T-helper 1 cell treated with Interleukin-12 subunit alpha and Interleukin-12 subunit beta and Interleukin-4 antibody, amounts not matched to agents 30 μg/mL and 1 μg/mL, for 36 hours (primary cell): ENCODE results near the gene EXOC4.

Source experiments
- H3K27ac Mint-ChIP-seq: one replicate; pipeline ENCODE4 v1.8.0; 2021; ENCODE audit warnings: mild to moderate bottlenecking, mixed read lengths
- H3K27me3 Mint-ChIP-seq: one replicate; pipeline ENCODE4 v1.8.0; 2021; ENCODE audit warnings: low read depth, mixed read lengths
- H3K36me3 Mint-ChIP-seq: one replicate; pipeline ENCODE4 v1.8.0; 2021; ENCODE audit warnings: low read depth, mixed read lengths
- H3K4me1 Mint-ChIP-seq: one replicate; pipeline ENCODE4 v1.8.0; 2021; ENCODE audit warnings: low read depth, mixed read lengths
- H3K4me3 Mint-ChIP-seq: one replicate; pipeline ENCODE4 v1.8.0; 2021; ENCODE audit warnings: mild to moderate bottlenecking, moderate library complexity, mixed read lengths
- H3K9me3 Mint-ChIP-seq: one replicate; pipeline ENCODE4 v1.8.0; 2021; ENCODE audit warnings: mixed read lengths

EXOC4 gene

DNA sequence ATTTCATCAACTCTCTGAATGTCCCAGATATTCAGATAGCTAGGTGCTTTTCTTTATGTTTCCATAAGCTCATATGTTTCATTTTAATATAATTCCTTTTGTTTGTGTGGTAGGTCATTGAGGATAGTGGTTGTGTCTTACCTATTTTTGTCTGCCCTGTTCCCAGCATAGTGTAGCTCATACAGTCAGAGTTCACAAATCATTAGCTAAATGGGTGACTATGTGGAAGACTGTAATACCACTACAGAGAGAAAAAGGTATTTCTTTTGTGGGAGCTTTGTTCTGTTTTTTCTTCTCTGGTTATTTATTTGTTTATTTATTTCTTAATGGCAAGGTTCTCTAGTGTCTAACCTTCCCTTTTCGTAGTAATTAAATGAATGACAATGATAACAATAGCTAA is 39.8 kb downstream of the EXOC4 start:
- peaks cover 19% of the 10 kb centered on the region for H3K36me3 Mint-ChIP-seq
- H3K27ac Mint-ChIP-seq: no peak overlapping the region
- no peaks in the 10 kb centered on the region for H3K9me3 Mint-ChIP-seq

DNA sequence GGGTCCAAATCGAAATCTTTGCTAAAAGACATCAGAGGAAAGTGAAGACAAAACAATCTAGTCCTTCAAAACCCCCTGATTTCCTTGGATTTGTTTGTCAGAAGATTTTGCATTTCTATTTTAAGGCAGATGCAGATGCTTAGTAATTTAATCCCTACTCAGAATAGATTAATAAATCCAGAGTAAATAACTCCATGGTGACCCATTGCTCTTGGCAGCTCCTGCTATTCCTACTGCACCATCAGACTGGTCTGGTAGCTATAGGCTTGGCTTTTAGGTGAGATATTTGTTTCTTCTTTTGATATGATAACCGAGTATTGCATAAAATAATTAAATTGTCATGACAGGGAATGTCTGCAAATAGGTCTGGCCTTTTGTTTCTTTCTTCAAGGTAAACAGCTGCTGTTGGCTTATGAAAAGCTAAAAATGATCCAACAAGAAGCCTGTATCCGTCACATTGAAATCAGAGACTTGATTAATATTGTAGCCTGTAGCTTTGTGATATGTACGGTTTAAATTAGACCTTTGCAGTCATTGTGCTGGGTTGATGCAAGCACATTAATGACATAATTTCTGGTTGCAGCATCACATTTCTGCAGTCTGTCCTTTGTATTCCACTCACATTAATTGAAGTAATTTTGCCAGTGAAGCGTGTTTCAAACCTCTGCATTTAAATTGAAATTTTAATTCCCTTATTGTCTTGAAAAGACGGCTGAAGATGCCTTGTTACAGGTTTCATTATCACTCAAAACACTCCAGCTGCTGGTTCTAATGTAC is 40.7 kb downstream of the EXOC4 start:
- Mint-ChIP-seq H3K4me3 (no peak overlapping the region), H3K27ac (no peak overlapping the region), H3K9me3 (no peaks in the 10 kb centered on the region), H3K4me1 (no peaks in the 10 kb centered on the region), H3K27me3 (no peaks in the 10 kb centered on the region), H3K36me3 (peaks cover 14% of the 10 kb centered on the region)

More for the DNA sequence above, 39.8 kb downstream of the EXOC4 start:
- no peaks in the 10 kb centered on the region for H3K27me3 Mint-ChIP-seq
- H3K4me3 Mint-ChIP-seq: no peak overlapping the region
- H3K4me1 Mint-ChIP-seq: no peaks in the 10 kb centered on the region

DNA sequence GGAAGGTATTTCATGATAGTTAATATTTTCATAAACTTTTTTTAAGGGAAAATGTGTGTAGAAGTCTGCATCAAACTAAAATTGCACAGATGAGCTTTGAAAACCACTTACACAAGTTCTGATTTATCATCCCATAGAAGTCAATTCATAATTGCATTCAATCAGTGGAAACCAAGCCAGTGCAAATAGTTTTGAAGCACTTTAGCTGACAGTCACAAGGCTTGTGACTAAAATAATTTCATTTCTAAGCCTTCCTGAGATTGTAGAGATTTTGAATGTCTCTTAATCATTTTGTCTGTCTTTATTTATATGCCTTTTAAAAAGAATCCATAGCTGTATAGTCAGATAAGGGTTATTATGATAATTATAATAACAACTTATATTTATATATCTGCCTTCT is 41.4 kb downstream of the EXOC4 start:
- Mint-ChIP-seq H3K36me3 (peaks cover 10% of the 10 kb centered on the region), H3K4me1 (no peaks in the 10 kb centered on the region), H3K9me3 (no peaks in the 10 kb centered on the region), H3K27me3 (no peaks in the 10 kb centered on the region), H3K27ac (no peak overlapping the region), H3K4me3 (no peak overlapping the region)

DNA sequence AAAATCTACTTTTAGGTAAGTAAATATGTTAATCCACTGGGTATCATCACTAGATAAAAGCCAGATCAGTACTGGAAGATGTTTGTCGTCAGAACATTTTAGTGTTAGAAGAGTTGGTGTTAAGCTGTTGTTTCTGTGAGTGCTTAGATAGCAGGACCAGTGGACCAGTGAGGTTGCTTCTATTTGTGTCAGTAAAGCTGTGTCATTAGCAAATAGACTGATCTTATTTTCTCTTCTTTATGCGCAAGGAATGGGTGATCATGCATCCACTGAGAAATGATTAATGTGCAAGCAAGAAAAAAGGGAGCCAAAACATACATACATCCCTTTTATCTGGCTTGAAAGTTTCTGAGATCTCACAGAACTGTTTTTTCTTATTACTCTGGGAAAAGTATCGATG is 42.6 kb downstream of the EXOC4 start:
- no peaks in the 10 kb centered on the region for H3K9me3 Mint-ChIP-seq
- H3K36me3 Mint-ChIP-seq: peaks cover 9% of the 10 kb centered on the region
- H3K4me1 Mint-ChIP-seq: no peaks in the 10 kb centered on the region

DNA sequence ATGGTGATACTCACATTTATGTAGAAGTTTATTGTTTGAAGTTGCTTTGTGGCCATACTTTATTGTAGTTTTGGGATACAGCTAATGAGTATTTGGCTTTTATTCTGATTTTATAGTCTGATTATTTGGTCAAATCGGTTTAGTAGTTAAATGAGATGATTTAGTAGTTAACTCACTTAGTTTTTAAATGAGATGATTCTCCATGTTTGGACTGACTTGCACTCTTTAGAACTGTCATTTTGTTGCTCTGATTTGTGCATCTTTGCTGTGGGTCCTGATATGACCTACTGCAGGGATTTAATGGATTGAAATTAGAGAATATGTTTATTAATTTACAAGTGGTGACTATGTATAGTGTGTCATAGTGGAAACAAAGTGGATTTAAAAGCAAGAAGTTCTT is 44.2 kb downstream of the EXOC4 start:
- no peaks in the 10 kb centered on the region for H3K9me3 Mint-ChIP-seq
- H3K27ac Mint-ChIP-seq: no peak overlapping the region
- no peak overlapping the region for H3K4me3 Mint-ChIP-seq
- H3K27me3 Mint-ChIP-seq: no peaks in the 10 kb centered on the region
- peaks cover 2% of the 10 kb centered on the region for H3K36me3 Mint-ChIP-seq
- H3K4me1 Mint-ChIP-seq: no peaks in the 10 kb centered on the region

More for the DNA sequence above, 42.6 kb downstream of the EXOC4 start:
- Mint-ChIP-seq H3K4me3 (no peak overlapping the region), H3K27ac (no peak overlapping the region), H3K27me3 (no peaks in the 10 kb centered on the region)

DNA sequence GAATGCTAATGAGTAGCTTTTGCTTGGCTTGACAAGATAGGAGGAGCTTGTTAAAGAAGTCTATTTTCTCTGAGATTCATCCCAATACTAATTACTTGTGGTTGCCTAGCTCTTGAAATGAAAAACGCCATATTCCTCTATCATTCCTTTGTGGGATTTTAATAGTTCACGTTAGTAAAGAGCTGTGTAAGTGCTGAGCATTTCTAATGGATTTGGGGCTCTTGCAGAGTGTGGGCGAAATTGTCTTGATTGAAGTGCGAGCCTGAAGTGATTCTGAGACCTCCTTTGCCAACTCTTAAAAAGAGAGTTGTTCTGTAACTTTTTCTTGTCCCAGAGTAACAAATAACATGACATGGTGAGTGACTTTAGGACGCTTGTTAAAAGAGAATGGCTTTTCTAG is 45.2 kb downstream of the EXOC4 start:
- H3K27ac Mint-ChIP-seq: no peak overlapping the region
- H3K4me3 Mint-ChIP-seq: no peak overlapping the region
- no peaks in the 10 kb centered on the region for H3K4me1 Mint-ChIP-seq
- no peaks in the 10 kb centered on the region for H3K36me3 Mint-ChIP-seq
- no peaks in the 10 kb centered on the region for H3K9me3 Mint-ChIP-seq
- H3K27me3 Mint-ChIP-seq: no peaks in the 10 kb centered on the region

DNA sequence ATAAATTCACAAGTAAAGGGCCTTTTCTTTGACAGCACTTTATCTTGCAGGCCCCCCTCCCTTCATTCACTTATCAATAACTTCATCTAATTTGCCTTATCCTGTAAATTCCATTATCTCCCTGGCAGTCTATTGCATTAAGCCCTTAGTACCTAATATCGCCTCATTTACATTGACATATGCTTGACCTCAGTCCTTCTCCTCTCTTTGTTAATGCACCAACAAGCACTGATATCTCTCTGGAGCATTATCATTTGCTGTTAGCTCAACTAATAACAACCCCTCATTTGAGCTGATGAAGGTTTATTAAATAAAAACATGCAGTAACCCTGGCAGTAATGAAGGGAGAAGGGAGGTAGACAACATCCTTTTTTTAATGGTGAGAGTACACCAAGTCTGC is 46.8 kb downstream of the EXOC4 start:
- no peaks in the 10 kb centered on the region for H3K9me3 Mint-ChIP-seq
- H3K4me3 Mint-ChIP-seq: no peak overlapping the region
- no peaks in the 10 kb centered on the region for H3K27me3 Mint-ChIP-seq
- H3K36me3 Mint-ChIP-seq: no peaks in the 10 kb centered on the region
- no peaks in the 10 kb centered on the region for H3K4me1 Mint-ChIP-seq
- no peak overlapping the region for H3K27ac Mint-ChIP-seq

DNA sequence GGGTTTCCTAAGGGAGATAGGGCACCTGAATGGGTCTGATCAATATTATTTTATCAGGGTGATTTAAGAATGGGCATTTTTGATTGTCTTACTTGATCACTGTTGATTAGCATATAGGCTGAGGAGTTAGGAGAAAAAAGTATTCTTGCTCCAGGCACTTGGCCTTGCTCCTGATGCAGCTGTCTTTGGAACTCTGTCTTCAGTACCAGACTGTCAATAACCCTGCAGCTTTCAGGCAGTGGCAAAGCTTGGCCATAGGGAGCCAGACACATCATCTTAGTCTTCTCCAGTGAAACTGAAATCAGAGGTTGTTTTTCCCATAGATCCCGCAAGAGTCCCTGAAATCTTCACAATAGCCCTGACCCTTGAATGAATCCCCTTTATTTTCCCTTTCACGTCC is 47.2 kb downstream of the EXOC4 start:
- no peaks in the 10 kb centered on the region for H3K27me3 Mint-ChIP-seq
- no peaks in the 10 kb centered on the region for H3K36me3 Mint-ChIP-seq
- no peak overlapping the region for H3K27ac Mint-ChIP-seq
- H3K4me3 Mint-ChIP-seq: no peak overlapping the region
- H3K9me3 Mint-ChIP-seq: no peaks in the 10 kb centered on the region
- H3K4me1 Mint-ChIP-seq: no peaks in the 10 kb centered on the region

DNA sequence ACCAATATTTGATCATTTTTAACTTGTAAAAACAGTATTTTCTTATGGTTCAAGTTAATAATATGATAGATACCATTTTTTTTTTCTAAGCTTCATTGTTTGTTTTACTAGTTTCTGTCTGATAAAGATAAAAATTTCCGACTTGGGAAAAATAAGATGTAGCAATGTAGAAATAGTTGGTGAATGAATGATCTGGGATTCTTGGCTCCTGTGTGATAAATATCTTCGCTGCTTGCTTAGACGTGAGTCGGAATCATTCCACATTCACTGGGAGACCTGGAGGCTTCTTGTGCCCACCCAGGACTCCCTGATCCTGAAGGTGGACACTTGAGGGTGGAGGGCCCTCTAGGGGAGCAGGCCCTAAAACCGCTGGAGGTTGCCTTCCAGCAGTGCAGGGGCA is 47.9 kb downstream of the EXOC4 start:
- Mint-ChIP-seq H3K27ac (no peak overlapping the region), H3K9me3 (no peaks in the 10 kb centered on the region), H3K4me3 (no peak overlapping the region), H3K4me1 (no peaks in the 10 kb centered on the region), H3K36me3 (peaks cover 3% of the 10 kb centered on the region), H3K27me3 (no peaks in the 10 kb centered on the region)

DNA sequence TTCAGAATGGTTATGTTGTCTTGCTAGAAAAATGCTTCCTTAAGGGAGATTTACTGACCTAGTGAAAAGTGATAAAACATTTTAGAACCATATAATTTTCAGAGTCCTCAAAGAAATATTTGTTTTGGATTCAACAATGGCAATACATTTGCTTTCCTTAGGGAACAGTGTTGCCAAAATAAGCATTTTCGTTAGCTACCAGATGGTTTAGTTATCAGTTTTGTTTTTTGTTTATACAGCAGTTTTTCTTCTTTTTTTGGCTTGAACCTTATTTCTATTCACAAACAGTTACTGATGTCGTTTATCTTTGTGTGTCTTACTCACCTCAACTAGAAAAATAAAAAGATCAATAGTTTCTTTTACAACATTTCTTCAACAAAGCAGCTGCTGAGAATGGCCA is 48.6 kb downstream of the EXOC4 start:
- no peak overlapping the region for H3K27ac Mint-ChIP-seq
- H3K4me3 Mint-ChIP-seq: no peak overlapping the region
- no peaks in the 10 kb centered on the region for H3K4me1 Mint-ChIP-seq
- H3K36me3 Mint-ChIP-seq: peaks cover 7% of the 10 kb centered on the region
- no peaks in the 10 kb centered on the region for H3K27me3 Mint-ChIP-seq
- H3K9me3 Mint-ChIP-seq: no peaks in the 10 kb centered on the region

DNA sequence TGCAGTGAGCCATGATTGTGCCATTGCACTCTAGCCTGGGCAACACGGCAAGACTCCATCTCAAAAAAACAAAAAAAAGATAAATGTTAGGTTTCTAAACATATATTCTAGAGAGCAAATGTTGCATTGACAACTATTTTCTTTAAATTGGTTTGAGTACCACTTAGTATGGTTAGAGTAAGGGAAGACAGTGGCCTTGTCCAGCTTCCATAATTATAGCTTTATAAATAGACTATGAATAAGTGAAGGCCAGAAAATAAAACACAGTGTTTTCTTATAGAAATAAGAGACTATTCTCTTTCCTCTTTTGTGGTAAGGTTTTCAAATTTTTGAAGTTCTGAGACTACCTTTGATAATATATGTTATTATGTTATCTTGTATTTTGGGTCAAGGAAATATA is 50.5 kb downstream of the EXOC4 start:
- Mint-ChIP-seq H3K27ac (no peak overlapping the region), H3K27me3 (no peaks in the 10 kb centered on the region), H3K36me3 (peaks cover 22% of the 10 kb centered on the region), H3K4me1 (no peaks in the 10 kb centered on the region), H3K4me3 (no peak overlapping the region), H3K9me3 (no peaks in the 10 kb centered on the region)

DNA sequence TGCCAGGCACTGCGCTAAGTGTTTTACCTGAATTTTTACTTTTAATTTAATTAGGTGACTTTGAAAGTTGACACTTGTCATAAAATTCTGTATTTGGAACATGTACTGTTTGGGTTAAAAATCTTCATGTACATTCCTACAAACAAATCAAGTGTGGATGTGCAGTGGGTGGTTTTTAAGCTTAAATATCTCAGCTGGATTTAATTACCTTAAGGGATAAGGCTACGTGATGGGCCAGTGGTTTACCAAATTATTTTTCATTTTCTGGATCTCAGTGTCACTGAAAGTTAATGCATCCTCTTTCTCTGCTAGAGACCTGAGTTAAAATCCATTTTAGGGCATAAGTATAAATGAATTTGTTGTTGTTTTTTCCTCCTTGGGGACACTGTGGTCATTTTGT is 51.1 kb downstream of the EXOC4 start:
- Mint-ChIP-seq H3K9me3 (no peaks in the 10 kb centered on the region), H3K36me3 (peaks cover 24% of the 10 kb centered on the region), H3K4me3 (no peak overlapping the region), H3K27ac (no peak overlapping the region), H3K27me3 (no peaks in the 10 kb centered on the region), H3K4me1 (no peaks in the 10 kb centered on the region)

DNA sequence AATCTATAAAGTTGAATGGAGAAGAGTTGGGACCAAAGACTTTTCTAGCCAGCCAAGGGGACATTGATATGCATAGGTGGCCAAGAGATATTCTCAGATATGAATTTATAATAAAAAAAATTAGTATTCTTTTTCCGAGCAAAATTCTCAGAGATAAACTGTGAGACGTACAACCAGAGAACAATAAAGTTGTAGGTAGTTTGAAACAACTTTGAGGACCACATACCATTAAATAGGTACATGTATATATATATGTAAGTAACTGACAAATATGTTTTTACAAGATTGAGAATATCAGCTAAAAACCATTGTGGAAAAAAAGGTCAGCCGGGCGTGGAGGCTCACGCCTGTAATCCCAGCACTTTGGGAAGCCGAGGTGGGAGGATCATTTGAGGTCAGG is 56.5 kb downstream of the EXOC4 start:
- H3K27ac Mint-ChIP-seq: no peak overlapping the region
- no peak overlapping the region for H3K4me3 Mint-ChIP-seq
- H3K4me1 Mint-ChIP-seq: peaks cover 4% of the 10 kb centered on the region
- H3K27me3 Mint-ChIP-seq: no peaks in the 10 kb centered on the region
- no peaks in the 10 kb centered on the region for H3K9me3 Mint-ChIP-seq
- H3K36me3 Mint-ChIP-seq: peaks cover 30% of the 10 kb centered on the region

DNA sequence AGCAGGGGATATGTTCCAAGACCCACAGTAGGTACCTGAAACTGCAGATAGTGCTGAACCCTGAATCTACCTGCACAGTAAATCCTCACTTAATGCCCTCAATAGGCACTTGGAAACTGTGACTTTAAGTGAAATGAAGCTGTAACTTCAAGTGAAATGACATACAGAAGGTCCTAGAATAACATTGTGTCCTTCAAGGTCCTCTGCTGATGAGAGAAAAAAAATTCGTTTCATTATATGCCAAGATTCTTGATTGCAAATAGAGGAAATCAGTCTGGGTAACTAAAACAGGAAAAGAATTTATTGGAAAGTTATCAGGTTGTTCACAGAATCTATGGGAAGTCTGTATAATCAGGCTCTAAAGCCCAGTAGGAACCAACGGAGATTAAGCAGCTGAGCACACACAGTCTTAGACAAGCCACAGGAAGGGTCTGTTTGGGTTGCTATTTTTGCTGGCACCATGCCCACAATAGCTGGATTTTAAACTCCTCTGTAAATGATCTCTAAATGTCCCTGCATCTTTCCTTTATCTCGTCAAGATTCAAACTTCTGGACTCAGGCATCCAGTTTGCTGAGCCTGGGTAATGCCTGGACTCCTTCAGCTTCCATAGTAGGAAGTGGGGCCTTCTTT is 57.5 kb downstream of the EXOC4 start:
- H3K9me3 Mint-ChIP-seq: no peaks in the 10 kb centered on the region
- no peak overlapping the region for H3K4me3 Mint-ChIP-seq
- peaks cover 4% of the 10 kb centered on the region for H3K4me1 Mint-ChIP-seq
- H3K36me3 Mint-ChIP-seq: peaks cover 30% of the 10 kb centered on the region
- no peaks in the 10 kb centered on the region for H3K27me3 Mint-ChIP-seq
- H3K27ac Mint-ChIP-seq: no peak overlapping the region

DNA sequence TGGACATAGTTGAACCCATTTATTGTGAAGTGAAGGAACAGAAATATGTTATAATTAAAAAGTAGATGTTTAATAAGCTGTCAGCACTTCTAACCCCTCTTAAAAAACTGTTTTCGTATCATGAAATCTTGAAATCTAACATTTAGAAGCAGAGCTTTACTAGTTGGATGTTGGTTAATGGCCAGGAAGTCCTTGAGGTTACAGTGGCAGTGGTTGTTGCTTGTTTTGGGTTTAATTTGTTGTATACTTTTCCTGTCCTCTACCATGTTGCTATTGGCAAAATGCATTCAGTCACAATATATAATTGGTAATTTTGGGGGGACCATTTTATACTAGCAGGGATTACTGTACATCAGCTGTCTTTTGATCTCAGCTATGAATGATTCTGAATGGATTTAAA is 60.7 kb downstream of the EXOC4 start:
- no peak overlapping the region for H3K27ac Mint-ChIP-seq

More for the DNA sequence above, 60.7 kb downstream of the EXOC4 start:
- Mint-ChIP-seq H3K27me3 (no peaks in the 10 kb centered on the region), H3K9me3 (no peaks in the 10 kb centered on the region), H3K4me3 (no peak overlapping the region), H3K4me1 (peaks cover 4% of the 10 kb centered on the region), H3K36me3 (peaks cover 12% of the 10 kb centered on the region)
